GM10248 (cell line): ENCODE data around the gene COL23A1.

ENCODE experiments used
- CTCF ChIA-PET: fragments of 300-600 bp; sonication (Branson Sonifier 250); formaldehyde crosslinking; extraction: SDS; loops from one replicate; lab custom pipeline; 2021; ENCODE audit warnings: antibody characterized with exemption; lab: Yijun Ruan, JAX
- POLR2A ChIA-PET: fragments of 350-650 bp; sonication (Branson Sonifier 250); formaldehyde crosslinking; extraction: SDS; loops from one replicate; lab custom pipeline; 2020; ENCODE audit warnings: antibody characterized with exemption; lab: Yijun Ruan, JAX
- DNase-seq: peaks from one replicate; pipeline ENCODE4 v3.0.0; 2012; ENCODE audit errors: extremely low spot score
- CTCF ChIP-seq: IDR thresholded peaks from 2 replicates; pipeline ENCODE4 v1.5.1; 2012; ENCODE audit warnings: mild to moderate bottlenecking, low read depth; ENCODE audit errors: extremely low read depth, missing control alignments, control extremely low read depth

COL23A1 gene

GRCh38 chr5:178533136-178533535 lies 57.1 kb downstream of the COL23A1 start:
- no peak for DNase-seq
- CTCF ChIA-PET, result interaction anchor here (1.4 kb wide), 1 partner anchor 250 kb away, joined by 3 read pairs; no protein-coding TSS in a partner anchor
- POLR2A ChIA-PET, result no interaction called here
- TF ChIP-seq CTCF, result no peak

GRCh38 chr5:178532666-178533065 lies 57.5 kb downstream of the COL23A1 start:
- ChIA-PET CTCF (interaction anchor here (1.4 kb wide), 1 partner anchor 249 kb away, joined by 3 read pairs; no protein-coding TSS in a partner anchor), POLR2A (no interaction called here)
- TF ChIP-seq CTCF, result no peak
- DNase-seq, result no peak

- no peak for DNase-seq
- ChIA-PET POLR2A (no interaction called here), CTCF (no interaction called here)
- TF ChIP-seq CTCF, result no peak
Measured at GRCh38 chr5:178532236-178532635, 58.0 kb downstream of the COL23A1 start.

GRCh38 chr5:178531786-178532185 lies 58.4 kb downstream of the COL23A1 start:
- no peak for TF ChIP-seq CTCF
- no peak for DNase-seq
- CTCF ChIA-PET, result no interaction called here
- POLR2A ChIA-PET, result no interaction called here

GRCh38 chr5:178530526-178530925 lies 59.7 kb downstream of the COL23A1 start:
- TF ChIP-seq CTCF, result no peak
- DNase-seq, result no peak
- CTCF ChIA-PET, result no interaction called here
- POLR2A ChIA-PET, result no interaction called here

GRCh38 chr5:178529080-178529479 lies 61.1 kb downstream of the COL23A1 start:
- ChIA-PET CTCF (no interaction called here), POLR2A (no interaction called here)
- no peak for DNase-seq
- no peak for TF ChIP-seq CTCF
